ENCODE results near the gene HTR4.
"Not testable (repeated sequence)": the region's sequence is repeated elsewhere in the genome, so short reads cannot be mapped to it uniquely, and the experiment has no call there.

The HTR4 gene, protein sequence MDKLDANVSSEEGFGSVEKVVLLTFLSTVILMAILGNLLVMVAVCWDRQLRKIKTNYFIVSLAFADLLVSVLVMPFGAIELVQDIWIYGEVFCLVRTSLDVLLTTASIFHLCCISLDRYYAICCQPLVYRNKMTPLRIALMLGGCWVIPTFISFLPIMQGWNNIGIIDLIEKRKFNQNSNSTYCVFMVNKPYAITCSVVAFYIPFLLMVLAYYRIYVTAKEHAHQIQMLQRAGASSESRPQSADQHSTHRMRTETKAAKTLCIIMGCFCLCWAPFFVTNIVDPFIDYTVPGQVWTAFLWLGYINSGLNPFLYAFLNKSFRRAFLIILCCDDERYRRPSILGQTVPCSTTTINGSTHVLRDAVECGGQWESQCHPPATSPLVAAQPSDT

DNA sequence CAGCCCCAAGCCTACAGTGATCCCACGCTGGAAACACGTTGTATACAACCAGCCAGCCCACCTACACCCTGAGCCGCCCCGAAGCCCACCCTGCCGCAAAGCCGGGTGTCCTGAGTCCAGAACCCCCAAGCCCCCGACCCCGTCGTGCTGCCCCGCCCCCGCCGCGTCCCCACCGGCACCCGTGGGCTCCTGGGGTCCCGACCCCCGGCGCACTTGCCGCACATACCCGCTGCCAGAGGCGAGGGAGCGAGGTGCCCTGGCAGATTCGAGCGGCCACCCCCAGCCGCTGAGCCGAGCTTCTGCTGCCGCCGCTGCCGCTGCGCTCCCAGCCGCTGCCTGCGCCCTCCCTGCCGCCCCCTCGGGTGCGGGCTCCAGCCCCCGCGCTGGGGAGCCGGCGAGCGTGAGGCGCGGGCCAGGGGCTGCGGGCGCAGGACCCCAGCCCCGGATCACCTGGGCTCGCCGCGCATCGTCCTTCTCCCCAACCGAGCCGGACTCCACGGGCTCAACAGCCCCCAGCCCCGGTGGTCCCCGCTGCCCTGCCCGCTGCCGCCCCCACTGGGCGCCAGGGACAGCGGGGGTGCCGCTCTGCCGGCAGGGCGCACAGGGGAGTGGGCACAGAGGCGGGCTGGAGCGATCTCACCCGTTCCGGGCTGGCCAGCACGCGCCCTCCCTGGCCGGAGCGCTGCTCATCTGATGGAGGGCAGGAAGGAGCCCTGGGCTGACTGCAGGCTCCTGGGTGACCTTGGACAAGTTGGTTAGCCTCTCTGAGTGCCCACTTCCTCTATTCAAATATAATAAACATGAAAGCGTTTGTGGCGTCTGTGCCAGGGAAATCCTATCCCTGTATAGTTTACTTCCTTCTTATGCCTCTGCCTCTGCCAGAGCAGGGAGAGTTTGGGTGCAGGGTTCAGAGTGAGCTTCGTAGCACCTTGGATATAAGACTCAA is at the start of gene HTR4:
Gene HTR4, minus strand, starts transcription at position 692 of the 946 bp plus-strand sequence. CDS start 17,513 bp downstream, outside the sequence.
- DNase-seq, result no peak

DNA sequence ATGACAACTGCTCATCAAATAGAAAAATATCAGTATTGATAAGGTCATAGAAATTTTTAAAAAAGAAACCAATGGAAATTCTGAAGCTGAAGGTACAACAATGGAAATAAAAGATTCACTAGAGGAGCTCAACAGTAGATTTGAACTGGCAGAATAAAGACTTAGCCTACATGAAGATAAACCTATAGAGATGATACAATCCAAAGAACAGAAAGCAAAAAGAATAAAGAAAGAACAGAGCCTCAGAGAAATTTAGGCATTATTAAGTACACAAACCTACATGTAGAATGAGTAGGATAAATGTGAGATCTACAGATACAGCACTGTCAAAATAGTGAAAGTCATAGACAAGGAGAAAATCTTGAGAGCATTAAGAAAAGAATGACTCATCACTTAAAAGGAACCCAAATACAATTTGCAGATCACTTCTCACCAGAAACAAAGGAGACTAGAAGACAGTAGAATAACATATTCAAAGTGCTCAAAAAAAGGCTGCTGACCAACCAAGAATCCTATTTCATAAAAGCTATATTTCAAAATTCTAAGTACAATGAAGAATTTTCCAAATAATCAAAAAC is 47.8 kb upstream of the HTR4 start:
- DNase-seq, result no peak

DNA sequence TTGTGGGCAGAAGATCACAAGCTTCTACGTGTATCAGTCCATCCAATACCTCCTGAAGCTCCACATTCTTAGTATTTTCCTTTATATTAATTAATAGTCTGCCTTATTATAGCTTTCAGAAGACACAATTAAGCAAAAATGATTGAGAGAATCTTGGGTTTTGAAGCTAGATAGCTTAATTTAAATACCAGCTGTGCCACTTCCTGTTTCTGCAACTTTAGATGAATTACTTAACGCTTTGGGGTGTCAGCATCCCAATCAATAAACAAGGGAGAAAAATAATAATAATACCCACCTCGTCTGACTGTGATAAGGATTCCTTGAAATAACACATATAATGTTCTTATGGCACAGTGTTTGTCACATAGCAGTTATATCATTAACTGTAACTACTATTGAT is 44.7 kb upstream of the HTR4 start:
- no peak for DNase-seq

DNA sequence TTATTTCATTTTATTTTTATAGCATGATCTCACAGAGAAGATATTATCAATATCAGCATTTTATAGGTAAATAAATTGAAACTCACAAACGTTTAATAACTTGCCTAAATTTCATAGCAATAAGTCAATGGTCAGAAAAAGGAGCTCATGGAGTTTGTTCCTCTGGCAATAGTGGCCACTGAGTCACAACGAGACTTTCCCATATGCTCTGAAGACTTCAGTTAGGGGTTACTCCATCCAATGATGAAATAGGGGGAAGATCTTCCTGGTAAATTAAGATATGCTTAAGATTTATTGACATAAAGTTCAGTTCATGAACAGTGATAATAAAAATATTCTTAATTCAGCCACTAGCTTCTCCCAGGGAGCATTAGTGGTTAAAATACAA is 43.5 kb upstream of the HTR4 start:
- DNase-seq, result no peak

DNA sequence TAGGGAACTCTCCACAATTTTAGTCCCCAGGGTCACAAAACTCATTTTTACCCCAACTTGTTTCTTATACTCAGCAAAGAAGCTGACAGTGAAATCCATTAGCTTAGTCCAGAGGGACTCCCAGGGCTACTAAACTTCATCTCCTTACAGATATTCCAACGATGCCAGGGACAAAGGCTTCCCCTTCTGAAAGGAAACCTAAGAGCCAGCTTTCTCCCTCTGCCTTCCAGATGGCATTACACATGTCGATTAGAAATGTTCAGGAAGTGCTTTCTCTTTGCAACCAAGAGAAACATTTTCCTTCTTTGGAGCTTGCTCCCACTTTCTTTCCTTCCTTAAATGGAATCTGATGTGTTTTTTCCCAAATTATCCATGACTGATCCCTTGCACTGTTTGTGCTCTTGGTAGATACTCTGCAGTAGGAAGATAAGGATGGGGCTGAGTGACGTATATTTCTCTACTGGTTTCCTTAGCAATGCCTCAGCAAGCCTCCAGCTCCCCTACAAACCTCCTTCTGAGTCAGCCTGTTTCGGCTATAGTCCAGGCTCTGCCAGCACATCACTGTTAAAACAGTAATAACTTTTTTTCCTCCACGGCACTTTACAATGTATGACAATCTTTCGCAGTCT is 43.0 kb upstream of the HTR4 start:
- DNase-seq, result no peak

DNA sequence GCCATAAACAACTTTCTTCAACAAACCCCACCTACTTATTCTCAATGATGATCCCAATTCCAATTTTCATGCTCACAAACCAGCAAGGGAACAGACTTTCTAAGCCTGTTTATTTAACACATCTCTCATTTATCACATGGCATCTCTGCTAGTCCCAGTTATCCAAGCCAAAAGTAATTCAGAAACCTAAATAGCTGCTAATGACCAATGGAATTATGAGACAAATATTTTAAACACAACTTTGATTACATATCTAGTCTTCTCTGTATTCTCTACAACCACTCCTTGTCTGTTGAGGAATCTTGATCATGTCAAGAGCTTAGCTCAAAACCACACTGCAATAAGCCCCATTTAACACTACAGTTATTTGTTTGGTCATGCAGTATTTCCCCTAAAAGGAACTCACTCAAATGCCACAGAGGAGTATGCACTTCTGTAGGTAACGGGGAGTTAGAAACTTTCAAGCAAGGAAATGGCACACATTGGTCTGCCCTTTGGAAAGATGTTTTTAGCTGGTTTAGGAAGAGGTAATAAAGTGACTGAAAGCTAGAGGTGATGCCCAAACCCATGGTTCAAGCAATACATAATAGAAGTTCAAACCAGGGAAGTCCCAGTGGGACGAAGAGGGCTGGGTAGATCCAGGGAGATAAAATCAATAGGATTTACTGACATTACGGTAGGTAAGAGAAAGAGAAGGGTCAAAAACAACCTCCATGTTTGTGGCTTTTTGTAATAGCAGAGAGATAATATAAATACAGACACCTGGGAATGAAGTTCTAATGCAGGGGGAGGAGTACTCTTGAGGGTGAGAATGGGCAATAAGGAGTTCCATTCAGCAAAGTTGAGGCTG is 42.1 kb upstream of the HTR4 start:
- no peak for DNase-seq

DNA sequence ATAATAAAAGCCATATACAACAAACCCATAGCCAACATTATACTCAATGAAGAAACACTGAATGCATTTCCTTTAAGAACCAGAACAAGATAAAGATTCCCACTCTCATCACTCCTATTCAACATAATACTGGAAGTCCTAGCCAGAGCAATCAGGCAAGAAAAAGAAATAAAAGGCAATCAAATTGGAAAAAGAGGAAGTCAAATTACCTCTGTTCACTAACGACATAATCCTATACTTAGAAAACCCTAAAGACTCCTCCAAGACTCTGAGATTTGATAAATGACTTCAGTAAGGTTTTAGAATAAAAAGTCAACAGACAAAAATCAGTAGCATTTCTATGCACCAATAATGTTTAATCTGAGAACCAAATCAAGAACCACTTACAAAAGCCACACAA is 36.6 kb upstream of the HTR4 start:
- no peak for DNase-seq

DNA sequence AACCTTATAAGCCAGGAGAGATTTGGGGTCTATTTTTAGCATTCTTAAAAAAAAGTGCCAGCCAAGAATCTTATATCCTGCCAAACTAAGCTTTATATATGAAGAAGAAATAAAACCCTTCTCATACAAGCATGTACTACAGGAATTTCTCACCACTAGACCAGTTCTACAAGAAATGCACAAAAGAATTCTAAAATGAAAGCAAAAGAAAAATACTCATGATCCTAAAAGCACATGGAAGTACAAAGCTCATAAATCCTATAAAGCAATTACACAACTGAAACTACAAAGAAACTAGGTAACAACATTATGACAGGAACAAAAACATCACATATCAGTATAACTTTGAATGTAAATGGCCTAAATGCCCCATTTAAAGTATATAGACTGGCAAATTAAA is 34.5 kb upstream of the HTR4 start:
- no peak for DNase-seq

DNA sequence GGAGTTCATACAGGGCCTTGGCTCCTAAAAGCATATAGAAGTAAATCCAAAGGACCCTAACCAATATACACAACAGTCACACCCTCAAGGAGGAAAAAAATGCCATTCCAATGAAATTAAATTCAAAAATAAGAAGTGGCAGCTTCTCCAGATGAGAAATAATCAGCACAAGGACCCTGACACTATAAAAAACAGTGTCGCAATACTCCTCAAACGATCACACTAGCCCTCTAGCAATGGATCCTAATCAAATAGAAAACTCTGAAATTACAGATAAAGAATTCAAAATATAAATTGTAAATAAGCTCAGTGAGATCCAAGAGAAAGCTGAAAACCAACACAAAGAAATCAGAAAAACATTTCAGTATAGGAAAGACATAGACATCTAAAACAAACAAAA is 33.5 kb upstream of the HTR4 start:
- no peak for DNase-seq

DNA sequence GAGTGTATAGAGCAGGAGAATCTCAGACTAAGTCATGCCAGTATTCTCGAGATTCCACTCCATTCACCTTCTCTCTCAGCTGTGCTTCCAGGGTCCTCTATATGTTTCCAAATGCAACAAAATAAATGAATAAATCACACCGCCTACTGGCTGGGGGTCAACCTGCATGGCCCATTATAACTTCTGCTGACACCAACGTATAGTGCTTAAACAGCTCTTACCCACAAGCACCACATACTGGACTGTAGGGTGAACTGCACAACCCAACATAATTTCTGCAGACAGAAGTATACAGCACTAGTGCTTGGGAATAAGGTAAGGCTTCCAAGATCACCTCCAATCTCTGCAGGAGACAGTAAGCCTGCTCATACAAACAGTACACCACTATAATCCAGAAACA is 33.1 kb upstream of the HTR4 start:
- no peak for DNase-seq

DNA sequence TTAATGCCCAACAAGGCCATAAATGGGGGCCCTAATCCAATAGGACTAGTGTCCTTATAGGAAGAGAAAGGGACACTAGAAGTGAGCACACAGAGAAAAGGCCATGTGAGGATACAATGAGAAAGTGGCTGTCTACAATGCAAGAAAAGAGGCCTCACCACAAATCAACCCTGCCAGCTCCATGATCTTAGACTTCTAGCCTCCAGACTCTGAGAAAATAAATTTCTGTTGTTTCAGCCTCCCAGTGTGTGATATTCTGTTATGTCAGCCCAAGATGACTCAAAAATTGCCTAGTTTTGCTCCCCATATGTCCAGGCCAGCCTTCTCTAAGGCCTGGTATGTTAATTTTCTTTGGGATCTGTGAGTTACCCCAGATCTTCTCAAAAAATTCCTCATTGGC is 32.3 kb upstream of the HTR4 start:
- DNase-seq, result no peak

DNA sequence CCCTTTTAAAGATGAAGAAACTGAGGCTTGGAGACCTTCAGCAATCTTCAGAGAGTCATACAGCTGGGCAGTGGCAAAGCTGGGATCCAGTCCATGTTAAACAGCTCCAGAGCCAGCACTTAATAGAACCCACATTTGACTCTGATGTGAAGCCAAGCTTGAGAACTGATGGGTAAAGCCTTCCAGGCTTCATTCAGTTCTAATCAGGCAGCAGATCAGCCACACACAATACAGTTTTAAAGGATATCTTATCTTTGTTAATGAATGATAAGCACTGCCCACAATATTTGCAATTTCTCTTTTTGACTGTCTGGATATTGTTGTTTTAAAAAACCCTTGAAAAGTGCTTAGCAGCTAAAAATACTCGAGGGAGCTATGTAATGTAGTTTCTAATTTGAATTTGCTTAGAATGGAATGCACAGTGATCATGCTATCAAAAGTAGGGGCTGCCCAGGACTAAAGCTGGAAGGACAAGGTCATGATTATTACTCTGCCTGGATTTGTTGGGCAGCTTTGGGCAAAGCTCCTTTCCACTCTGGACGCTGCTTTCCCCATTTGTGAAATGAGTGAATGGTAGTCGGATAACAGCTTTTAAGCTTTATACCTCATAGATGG is 31.3 kb upstream of the HTR4 start:
- no peak for DNase-seq

DNA sequence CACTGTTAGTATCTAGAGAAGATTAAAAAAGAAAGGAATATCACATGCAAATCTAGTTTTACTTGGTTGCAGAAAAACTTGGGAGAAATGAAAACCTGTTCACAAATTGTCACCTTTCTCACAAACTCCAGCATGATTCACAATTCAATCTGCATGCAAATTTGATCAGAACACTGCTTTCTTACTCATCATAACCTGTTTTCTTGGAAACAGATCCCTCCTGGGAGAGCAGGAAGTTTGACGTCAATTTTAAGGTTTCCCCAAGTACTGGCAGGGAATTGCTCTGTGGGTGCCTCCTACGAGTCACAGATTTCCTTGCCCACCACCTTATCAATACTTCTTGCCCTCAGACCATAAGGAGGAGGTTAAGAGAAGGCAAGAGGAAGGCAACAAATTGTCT is 30.2 kb upstream of the HTR4 start:
- DNase-seq, result no peak

DNA sequence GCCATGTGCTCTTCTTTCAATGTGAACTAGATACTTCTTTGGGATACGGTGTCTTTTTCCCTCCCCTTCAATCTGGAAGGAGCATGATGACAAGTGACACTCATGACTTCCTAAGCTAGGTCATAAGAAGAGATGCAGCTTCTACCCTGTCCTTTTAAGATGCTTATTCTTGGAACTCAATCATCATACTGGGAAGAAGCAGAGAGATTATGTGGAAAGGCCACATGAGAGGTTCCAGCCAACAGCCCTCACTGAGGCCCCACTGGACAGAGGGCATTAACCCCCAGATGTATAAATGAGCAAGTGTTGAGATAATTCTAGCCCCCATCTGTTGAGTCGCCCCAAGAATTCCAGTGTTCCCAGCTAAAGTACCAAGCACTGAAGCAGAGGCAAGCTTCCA is 29.3 kb upstream of the HTR4 start:
- no peak for DNase-seq

DNA sequence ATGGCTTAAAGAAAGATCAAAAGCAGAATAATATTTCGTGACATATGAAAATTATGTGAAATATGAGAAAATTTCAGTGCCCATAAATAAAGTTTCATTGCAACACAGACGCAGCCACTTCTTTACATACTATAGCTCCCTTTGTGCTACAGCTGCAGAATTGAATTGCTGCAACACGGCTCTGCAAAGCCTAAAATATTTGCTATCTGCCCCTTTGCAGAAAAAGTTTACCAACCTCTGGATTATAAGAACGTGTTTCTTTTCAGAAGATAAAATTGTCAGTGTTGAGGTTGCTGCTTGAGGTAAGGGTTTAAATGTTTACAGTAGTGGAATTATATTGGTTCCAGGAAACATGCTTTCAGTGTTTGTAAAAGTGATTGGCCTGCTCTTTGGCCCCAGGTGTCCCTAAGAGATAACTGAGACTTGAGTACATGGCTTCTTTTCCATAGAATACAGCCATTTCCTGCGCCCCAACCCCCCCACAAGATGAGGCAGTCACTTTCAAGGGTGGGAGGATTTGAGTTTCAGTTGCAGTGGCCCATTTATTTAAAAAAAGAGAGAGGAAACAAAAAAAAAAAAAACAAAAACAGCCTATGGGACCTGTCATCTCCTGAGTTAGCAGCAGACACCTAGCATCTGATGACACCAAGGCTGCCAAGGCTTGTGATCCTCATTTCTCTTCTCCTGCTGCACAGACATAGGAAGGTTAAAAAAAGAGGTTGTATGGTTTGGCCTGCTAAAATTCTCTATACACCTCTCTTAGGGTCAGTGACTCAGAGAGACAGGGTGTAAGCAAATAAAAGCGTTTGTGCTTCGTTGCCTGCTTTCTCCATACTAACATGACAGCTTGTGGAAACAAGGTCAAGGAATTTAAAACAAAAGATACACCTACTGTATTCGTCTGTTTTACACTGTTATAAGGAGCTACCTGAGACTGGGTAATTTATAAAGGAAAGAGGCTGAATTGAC is 28.0 kb upstream of the HTR4 start:
- DNase-seq, result no peak

DNA sequence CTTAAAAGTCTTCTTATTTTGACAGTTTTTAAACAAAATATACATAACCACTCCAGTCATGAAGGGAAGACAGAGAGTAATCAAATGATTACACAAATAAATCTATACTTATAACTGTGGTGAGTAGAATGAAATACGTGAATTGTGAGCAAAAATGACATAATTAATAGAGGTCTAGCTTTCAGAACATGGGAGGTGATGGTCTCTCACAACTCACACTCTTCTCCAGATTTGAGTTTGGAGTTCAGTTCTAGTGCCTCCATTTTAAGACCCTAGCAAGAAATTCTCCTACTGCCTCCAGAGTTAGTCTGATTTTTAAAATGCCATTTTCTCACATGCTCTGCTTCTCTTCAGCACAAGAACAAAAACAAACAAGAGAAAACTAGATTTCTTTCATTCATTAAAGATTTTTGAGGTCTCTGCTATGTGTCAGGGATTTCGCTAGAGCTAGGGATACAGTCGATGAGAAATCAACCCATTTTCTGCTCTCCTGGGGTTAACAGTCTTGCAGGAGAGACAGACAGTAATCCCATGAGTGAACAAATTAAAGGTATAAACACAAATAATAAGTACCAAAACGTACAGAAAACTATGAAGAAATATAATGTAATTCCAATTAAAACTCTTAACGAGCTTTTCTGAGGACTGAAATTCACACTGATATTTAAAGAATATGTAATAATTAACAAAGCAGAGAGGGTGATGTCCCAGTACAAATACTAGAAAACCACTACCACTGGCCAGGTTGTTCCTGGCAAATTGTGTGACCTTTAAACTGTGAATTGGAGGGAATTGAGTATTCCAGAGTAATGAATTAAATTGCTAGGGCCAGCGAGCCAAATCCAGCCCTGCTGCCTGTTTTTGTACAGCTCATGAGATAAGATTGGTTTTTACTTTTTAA is 27.1 kb upstream of the HTR4 start:
- DNase-seq, result no peak

DNA sequence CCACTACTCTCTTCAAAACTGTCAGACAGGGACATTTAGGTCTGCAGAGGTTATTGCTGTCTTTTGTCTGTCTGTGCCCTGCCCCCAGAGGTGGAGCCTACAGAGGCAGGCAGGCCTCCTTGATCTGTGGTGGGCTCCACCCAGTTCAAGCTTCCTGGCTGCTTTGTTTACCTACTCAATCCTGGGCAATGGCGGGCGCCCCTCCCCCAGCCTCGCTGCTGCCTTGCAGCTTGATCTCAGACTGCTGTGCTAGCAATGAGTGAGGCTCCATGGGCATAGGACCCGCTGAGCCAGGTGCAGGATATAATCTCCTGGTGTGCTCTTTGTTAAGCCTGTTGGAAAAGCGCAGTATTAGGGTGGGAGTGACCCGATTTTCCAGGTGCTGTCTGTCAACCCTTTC is 19.4 kb upstream of the HTR4 start:
- DNase-seq, result not testable (repeated sequence)

DNA sequence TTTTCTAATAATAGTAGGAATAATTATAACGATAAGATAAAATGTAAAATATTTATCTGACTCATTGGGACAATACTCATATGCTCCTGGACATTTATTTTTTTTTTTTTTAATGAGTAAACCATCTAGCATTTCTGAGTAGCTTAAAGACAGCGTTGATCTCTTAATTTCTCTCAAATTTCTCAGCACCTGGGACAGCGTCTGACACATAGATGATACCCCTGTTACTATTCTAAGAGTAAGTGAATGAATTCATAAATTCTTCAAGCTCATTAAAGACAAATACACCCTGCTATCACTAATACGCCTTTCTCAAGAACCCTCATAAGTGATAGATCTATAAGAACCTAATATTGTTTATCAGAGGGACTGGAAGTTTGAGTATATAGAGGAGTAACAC is 12.0 kb upstream of the HTR4 start:
- no peak for DNase-seq

DNA sequence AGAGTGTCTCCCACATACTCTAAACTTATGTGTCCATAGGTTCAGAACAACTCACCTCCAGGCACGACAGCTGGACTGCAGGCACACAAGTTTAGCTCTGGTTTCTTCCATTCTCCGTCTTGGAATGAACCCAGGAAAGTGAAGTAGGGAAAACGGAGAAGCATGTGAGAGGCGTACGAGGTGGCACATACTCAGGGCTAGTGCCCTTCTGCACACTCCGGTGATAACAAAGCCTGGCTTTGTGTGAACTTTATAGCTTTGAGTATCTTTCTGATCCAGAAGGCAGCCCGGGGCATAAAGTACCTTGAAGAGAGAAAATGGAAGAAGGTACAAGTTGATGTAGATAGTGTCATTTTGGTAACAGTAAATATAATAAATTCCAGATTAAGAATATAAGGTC is 11.1 kb upstream of the HTR4 start:
- DNase-seq, result no peak
